BJ (cell line): ENCODE results near the gene COA1. TPM values are rescaled to one million over a fixed set of nuclear protein-coding genes. Genes with fewer than 3 reads are reported as not detected.
"Not testable (repeated sequence)": the region's sequence is repeated elsewhere in the genome, so short reads cannot be mapped to it uniquely, and the experiment has no call there.

ENCODE experiments used
- CTCF ChIA-PET: fragments of 350-600 bp; formaldehyde crosslinking; extraction: SDS; loops from one replicate; lab custom pipeline; 2021; ENCODE audit warnings: antibody characterized with exemption, inconsistent platforms; lab: Yijun Ruan, JAX
- POLR2A ChIA-PET: fragments of 300-600 bp; sonication (Branson Sonifier 250); formaldehyde crosslinking; extraction: SDS; loops from one replicate; lab custom pipeline; 2021; ENCODE audit warnings: antibody characterized with exemption; lab: Charles Lee
- DNase-seq: peaks from one replicate; pipeline ENCODE4 v3.0.0-alpha.2; 2011; ENCODE audit warnings: low read depth
- H3K27me3 ChIP-seq: 2 replicates; pipeline ENCODE4 v1.6.0; 2011; ENCODE audit warnings: low read length; ENCODE audit not compliant: control insufficient read depth, insufficient read depth
- H3K36me3 ChIP-seq: 2 replicates; pipeline ENCODE4 v1.5.1; 2011; ENCODE audit warnings: low read length; ENCODE audit not compliant: control insufficient read depth, insufficient read depth
- H3K4me3 ChIP-seq: 2 replicates; pipeline ENCODE4 v1.5.1; 2011; ENCODE audit warnings: low read depth, mild to moderate bottlenecking, control low read depth, low read length
- polyA plus RNA-seq: library from polyadenylated mRNA; depleted of rRNA; stranded (reverse); fragments of >200 nt; gene quantifications from 2 replicates; pipeline ENCODE4 v1.2.3, GENCODE V29; 2011
- TF ChIP-seq, protein P1 (sequence below): IDR thresholded peaks from 2 replicates; pipeline ENCODE4 v1.5.1; 2011; ENCODE audit warnings: low read depth, mild to moderate bottlenecking, control low read depth, inconsistent platforms, low read length, moderate library complexity; ENCODE audit not compliant: insufficient read depth

The COA1 gene
- polyA plus RNA-seq, 1 experiment = 20.2 TPM

DNA sequence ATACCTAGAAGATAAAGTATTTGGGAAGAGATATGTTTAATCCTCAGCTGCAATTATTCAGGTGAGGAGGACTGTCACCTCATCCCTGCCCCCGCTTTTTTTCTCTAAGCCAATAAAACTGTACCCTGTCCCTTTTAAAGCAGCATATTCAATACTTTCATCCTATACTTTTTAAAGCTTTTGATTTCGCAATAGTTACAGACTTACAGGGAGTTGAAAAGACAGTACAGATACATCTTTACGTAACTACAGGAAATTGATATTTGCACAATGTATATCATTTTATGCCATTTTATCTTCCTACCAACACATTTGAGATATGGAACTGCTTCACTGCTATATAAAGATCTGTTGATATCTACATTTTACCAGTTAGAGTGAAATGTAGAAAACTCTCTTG is 98.8 kb downstream of the COA1 start:
- ChIA-PET POLR2A (no interaction called here), CTCF (interaction anchor here (0.6 to 0.7 kb wide), 2 partner anchors 48 to 157 kb away, joined by 3 to 4 read pairs; partner anchors contain the start of gene STK17A)
- Histone ChIP-seq H3K4me3 (no peak overlapping the region), H3K27me3 (no peaks in the 10 kb centered on the region), H3K36me3 (peaks cover 1% of the 10 kb centered on the region)
- no peak for DNase-seq
- TF ChIP-seq, protein P1, sequence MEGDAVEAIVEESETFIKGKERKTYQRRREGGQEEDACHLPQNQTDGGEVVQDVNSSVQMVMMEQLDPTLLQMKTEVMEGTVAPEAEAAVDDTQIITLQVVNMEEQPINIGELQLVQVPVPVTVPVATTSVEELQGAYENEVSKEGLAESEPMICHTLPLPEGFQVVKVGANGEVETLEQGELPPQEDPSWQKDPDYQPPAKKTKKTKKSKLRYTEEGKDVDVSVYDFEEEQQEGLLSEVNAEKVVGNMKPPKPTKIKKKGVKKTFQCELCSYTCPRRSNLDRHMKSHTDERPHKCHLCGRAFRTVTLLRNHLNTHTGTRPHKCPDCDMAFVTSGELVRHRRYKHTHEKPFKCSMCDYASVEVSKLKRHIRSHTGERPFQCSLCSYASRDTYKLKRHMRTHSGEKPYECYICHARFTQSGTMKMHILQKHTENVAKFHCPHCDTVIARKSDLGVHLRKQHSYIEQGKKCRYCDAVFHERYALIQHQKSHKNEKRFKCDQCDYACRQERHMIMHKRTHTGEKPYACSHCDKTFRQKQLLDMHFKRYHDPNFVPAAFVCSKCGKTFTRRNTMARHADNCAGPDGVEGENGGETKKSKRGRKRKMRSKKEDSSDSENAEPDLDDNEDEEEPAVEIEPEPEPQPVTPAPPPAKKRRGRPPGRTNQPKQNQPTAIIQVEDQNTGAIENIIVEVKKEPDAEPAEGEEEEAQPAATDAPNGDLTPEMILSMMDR = no peak

DNA sequence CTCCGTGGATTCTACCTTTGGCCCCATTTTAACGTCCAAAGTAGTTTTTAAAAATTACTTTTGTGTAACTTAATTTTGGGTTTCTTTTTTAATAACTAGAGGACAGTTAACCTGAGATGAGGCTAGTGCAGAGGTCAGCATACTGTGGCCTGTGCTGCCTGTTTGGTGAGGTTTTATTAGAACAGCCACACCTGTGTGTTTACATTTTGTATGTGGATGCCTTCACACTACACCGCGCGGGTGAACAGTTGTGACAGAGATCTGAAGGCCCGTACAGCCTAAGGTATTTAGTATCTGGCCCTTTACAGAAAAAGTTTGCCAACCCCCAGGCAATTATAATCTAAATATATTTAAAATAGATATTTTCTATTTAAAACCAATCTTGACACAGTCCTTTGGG is 99.5 kb downstream of the COA1 start:
- Histone ChIP-seq H3K27me3 (no peaks in the 10 kb centered on the region), H3K36me3 (peaks cover 2% of the 10 kb centered on the region), H3K4me3 (no peak overlapping the region)
- CTCF ChIA-PET = interaction anchor here (0.6 to 0.7 kb wide), 2 partner anchors 47 to 156 kb away, joined by 3 to 4 read pairs; partner anchors contain the start of gene STK17A
- POLR2A ChIA-PET = no interaction called here
- DNase-seq = no peak
- TF ChIP-seq, protein P1 = no peak

DNA sequence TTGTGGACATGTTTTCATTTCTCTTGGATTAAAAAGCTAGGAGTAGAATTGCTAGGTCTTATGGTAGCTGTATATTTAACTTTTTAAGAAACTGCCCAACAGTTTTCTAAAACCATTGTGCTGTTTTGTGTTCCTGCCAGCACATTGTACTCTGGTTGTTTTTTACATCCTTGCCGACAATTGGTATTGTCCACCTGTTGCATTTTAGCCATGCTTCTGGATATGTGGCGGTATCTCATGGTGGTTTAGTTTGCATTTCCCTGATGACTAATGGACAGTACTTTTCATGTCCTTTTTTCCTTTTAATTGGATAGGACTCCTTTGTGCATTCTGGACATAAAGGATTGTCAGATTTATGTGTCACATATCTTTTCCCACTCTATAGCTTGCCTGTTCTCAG is 100.9 kb downstream of the COA1 start:
- H3K4me3 ChIP-seq = no peak overlapping the region
- POLR2A ChIA-PET = interaction anchor here (0.6 kb wide), 1 partner anchor 237 kb away, joined by 4 read pairs; no protein-coding TSS in a partner anchor
- H3K36me3 ChIP-seq = peaks cover 3% of the 10 kb centered on the region
- TF ChIP-seq, protein P1 = no peak
- no peak for DNase-seq
- H3K27me3 ChIP-seq = no peaks in the 10 kb centered on the region
- CTCF ChIA-PET = interaction anchor here (3.3 kb wide), 1 partner anchor 46 kb away, joined by 23 read pairs; the partner anchor contains the start of gene STK17A

DNA sequence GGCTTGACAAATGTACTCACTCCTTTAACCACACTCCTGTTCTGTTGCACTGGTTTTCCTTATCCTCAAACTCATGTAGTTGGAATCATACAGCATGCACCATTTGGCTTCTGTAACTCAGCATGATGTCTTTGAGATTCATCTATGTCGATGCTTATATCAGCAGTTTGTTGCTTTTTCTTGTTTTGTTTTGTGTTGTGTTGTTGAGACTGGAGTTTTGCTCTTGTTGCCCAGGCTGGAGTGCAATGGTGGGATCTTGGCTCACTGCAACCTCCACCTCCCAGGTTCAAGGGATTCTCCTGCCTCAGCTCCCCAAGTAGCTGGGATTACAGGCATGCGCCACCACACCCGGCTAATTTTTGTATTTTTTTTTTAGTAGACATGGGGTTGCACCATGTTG is 101.5 kb downstream of the COA1 start:
- H3K4me3 ChIP-seq, H3K36me3 ChIP-seq, DNase-seq, H3K27me3 ChIP-seq: not testable (repeated sequence)
- ChIA-PET POLR2A (interaction anchor here (0.6 kb wide), 1 partner anchor 237 kb away, joined by 4 read pairs; no protein-coding TSS in a partner anchor), CTCF (interaction anchor here (3.3 kb wide), 1 partner anchor 45 kb away, joined by 23 read pairs; the partner anchor contains the start of gene STK17A)

DNA sequence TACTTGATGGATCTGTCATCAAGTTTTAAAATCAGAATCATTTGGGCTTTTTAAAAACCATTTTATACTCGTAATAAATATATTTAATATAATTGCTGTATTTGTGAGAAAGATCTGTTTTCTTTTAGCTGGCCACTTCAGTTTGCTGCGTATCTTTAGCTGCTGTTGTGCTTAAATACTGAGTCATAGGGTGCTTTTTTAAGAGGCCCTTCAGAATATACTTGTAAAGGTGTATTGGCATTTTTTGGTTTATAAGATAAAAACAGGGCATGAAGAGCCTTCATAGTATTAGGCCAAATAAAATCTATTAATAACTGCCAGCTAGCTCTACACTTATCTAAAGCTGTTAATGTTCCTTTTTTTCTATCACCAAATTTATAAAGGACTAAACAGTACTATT is 102.6 kb downstream of the COA1 start:
- ChIA-PET CTCF (interaction anchor here (3.3 kb wide), 1 partner anchor 44 kb away, joined by 23 read pairs; the partner anchor contains the start of gene STK17A), POLR2A (no interaction called here)
- H3K27me3 ChIP-seq = no peaks in the 10 kb centered on the region
- no peak for DNase-seq
- H3K36me3 ChIP-seq = peaks cover 5% of the 10 kb centered on the region
- no peak overlapping the region for H3K4me3 ChIP-seq
- TF ChIP-seq, protein P1 = no peak
